ENCODE results near the gene GIMAP6. TPM values are rescaled to one million over a fixed set of nuclear protein-coding genes. Genes with fewer than 3 reads are reported as not detected.

The GIMAP6 gene
- total RNA-seq, 1 donor from 2014 or later: 69.3 TPM

GRCh38 chr7:150649080-150649385, 16.8 kb upstream of the GIMAP6 start:
- DNase-seq (no peak), ATAC-seq (no peak)
- Histone ChIP-seq H3K9me3 (no peaks in the 10 kb centered on the region), H3K27me3 (ENCODE audit: low read depth) (no peaks in the 10 kb centered on the region), H3K27ac (no peak overlapping the region), H3K4me1 (peaks cover 6% of the 10 kb centered on the region), H3K36me3 (no peaks in the 10 kb centered on the region), H3K4me3 (no peak overlapping the region)
- intact Hi-C loops (cut with DNase I): no loop called here
- no peak for TF ChIP-seq CTCF (IDR thresholded peaks at IDR 0.05)

- no peak overlapping the region for H3K4me3 ChIP-seq
- intact Hi-C loops (cut with DNase I): no loop called here
- no peaks in the 10 kb centered on the region for H3K27me3 ChIP-seq (ENCODE audit: low read depth)
- H3K4me1 ChIP-seq: peaks cover 6% of the 10 kb centered on the region
- no peak overlapping the region for H3K27ac ChIP-seq
- ATAC-seq: no peak
- no peaks in the 10 kb centered on the region for H3K36me3 ChIP-seq
- TF ChIP-seq CTCF (IDR thresholded peaks at IDR 0.05): no peak
- DNase-seq: no peak
- no peaks in the 10 kb centered on the region for H3K9me3 ChIP-seq
Measured at GRCh38 chr7:150648353-150649079, 16.3 kb upstream of the GIMAP6 start.

GRCh38 chr7:150645259-150646020, 13.3 kb upstream of the GIMAP6 start:
- Histone ChIP-seq H3K4me3 (no peak overlapping the region), H3K36me3 (no peaks in the 10 kb centered on the region), H3K9me3 (no peaks in the 10 kb centered on the region), H3K27me3 (ENCODE audit: low read depth) (no peaks in the 10 kb centered on the region), H3K4me1 (peaks cover 6% of the 10 kb centered on the region), H3K27ac (no peak overlapping the region)
- intact Hi-C loops (cut with DNase I): no loop called here
- no peak for ATAC-seq
- no peak for TF ChIP-seq CTCF (IDR thresholded peaks at IDR 0.05)
- no peak for DNase-seq

- H3K9me3 ChIP-seq: no peaks in the 10 kb centered on the region
- no peaks in the 10 kb centered on the region for H3K27me3 ChIP-seq (ENCODE audit: low read depth)
- H3K27ac ChIP-seq: no peak overlapping the region
- H3K36me3 ChIP-seq: no peaks in the 10 kb centered on the region
- TF ChIP-seq CTCF (IDR thresholded peaks at IDR 0.05): no peak
- no peaks in the 10 kb centered on the region for H3K4me1 ChIP-seq
- no peak overlapping the region for H3K4me3 ChIP-seq
- intact Hi-C loops (cut with DNase I): no loop called here
- ATAC-seq: no peak
- no peak for DNase-seq
Measured at GRCh38 chr7:150642926-150643325, 10.7 kb upstream of the GIMAP6 start.

- Histone ChIP-seq H3K9me3 (no peaks in the 10 kb centered on the region), H3K27me3 (ENCODE audit: low read depth) (no peaks in the 10 kb centered on the region), H3K4me1 (no peaks in the 10 kb centered on the region), H3K4me3 (no peak overlapping the region), H3K36me3 (no peaks in the 10 kb centered on the region), H3K27ac (no peak overlapping the region)
- no peak for TF ChIP-seq CTCF (IDR thresholded peaks at IDR 0.05)
- ATAC-seq (no peak), DNase-seq (no peak)
- intact Hi-C loops (cut with DNase I): no loop called here
Measured at GRCh38 chr7:150641854-150642253, 9.7 kb upstream of the GIMAP6 start.

Measured in lower lobe of right lung (tissue), 2 donors.